Stimulated activated CD8-positive, alpha-beta memory T cell treated with anti-CD3 and anti-CD28 coated beads, Interleukin-2, amount 100 ng/mL, for 1 hour (primary cell): ENCODE results near the gene KAT6B.

ENCODE experiments used
- DNase-seq, 2 donors: peaks; one replicate each; pipeline ENCODE4 v3.0.0-alpha.2; 2020; ENCODE audit warnings: low read depth in 2 of 2

The KAT6B gene

DNA sequence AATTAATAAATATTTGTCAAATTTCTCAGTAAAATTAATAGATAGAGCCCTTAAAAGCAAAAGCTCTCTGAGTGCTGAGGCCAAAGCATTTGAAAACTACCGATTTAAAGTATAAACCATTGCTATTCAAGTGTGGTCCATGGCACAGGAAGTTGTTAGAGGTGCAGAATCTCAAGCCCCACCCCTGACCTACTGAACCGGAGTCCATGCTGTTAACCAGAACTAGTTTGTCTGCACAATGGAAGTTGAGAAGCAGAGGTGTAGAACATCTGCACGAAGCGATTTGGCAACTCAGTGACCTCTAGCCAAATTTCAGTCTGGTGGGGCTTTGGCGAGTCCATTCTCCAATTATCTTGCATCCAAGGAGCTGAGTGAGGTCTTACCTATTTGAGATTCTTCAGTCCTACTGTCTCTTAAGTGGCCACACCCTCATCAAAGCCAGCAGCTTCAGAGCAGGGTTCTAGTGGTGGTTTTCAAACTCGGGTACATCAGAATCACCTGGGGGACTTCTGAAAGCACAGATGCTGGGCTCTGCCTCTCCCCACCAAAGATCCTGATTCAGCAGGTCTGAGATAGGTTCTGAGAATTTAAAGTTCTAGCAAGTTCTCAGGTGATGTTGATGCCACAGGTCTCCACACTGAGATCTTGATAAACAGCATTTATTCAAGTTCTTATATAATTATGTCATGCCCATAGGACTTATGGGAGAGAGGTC is 188.3 kb downstream of the KAT6B start:
- DNase-seq: no peak

DNA sequence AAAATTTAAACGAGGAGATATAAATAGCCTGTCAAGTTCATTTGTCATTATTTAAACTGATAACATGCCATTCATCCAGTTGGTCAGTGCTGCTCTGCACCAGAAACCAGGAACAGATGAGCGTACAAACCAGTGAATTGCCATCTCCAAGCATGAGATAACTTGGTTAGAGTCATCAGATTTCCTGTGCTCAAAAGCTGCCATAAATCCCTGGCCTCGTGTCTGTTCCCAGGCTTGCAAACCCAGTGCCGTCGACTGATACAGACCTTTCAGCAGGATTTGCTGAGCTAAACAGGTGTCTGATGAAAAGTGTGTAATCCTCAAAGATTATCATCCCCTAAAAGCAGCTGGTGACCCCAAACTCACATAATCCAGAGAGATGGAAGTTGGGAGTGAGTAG is 189.0 kb downstream of the KAT6B start:
- DNase-seq: no peak

DNA sequence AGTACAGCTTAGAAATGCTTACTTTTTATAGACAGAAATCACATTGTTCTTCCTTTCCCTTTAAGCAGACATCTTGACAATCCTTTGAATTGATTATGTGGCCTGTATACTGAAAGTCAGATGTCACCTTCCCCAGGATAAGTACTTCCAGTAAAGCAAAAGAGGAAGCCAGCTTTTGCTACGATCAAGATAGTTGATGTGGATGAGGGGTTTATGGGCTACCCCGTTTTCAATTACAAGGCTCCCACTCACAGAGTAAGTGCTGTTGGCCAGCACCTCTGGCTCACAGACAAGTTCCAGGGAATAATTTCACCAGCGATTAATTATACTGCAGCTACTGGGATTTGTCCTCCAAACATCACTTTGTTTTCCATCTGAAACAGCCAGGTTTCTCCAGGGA is 189.9 kb downstream of the KAT6B start:
- no peak for DNase-seq

DNA sequence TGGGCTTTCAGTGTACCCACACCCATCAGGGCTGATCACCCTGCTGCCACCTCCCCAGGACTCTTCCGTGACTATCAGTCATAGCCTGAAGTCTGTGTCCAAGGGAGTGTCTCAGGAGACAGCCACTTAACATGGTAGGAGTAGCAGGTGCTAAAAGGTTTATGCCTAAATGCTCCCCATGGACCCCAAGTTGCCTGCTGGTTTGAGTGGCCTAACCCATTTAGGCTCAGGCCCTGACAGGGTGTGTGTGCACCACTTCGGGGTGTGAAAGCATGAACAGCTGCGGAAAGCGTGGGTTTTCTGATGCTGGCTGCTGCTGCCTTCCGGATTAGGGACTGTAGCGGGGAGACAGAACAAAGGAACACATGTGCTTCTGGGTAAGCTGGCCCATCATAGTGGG is 191.9 kb downstream of the KAT6B start:
- DNase-seq: no peak

DNA sequence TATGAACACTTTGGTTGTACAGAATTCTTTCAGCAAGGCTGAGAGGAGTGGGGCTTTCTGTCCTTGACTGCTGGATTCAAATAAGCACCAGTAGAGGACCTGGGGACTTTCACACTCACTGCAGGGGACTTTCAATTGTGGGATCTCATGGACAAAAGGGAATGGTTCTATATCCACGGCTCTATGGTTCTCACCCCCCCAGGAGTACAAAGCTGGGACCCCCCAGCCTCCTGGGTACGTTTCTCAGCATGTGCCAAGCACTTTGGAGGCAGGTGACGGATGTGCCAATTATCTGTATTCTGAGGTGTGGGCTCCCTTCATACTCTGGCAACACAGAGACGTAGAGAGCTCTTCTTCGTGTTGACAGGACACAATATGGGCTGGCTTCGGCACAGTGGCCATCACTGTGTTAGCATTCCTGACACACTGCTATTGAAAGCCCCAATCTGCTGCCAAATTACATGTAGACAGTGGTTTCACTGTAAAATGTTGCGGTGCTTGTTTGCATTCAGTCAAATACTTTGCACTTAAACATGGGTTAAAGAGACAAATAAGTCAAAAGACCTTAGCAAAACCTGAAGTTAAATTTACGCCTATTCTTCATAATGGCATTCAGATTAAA is 192.4 kb downstream of the KAT6B start:
- DNase-seq: no peak

DNA sequence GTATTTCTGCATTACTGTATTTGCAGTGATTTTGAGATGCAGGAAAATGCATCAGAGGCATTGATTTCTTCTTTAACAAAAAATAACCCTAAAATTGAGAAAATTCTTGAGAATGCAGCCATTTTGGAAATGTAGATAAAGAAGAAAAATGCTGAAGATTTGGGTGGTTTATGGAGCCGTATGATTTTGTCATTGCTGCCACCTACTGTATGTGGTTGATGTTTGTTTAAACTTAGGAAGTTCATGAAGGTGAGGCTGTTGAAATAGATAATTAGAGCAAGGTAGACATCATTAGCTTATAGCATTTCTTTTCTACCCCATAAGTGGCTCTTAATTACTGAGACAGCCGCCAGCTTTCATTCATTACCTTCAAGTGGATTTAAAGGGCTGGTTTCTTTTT is 193.0 kb downstream of the KAT6B start:
- no peak for DNase-seq

DNA sequence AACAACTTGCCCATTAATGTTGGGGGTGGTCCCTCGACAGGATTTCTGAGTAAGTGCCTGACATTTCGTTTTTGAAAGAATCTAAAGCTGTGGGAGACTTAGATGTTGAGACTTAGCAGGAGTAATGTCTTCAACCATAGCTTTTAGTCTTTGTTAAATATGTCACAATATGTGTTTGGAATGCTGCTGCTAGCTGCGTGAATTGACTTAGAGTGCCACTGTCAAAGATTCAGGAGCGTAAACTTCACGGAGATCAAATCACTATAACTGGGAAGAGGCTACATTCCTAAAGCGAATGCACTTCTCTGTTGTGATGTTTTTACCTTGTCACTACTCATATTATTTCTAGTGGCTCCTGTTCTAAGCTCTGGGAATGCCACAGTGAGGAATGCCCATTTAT is 193.8 kb downstream of the KAT6B start:
- DNase-seq: no peak

DNA sequence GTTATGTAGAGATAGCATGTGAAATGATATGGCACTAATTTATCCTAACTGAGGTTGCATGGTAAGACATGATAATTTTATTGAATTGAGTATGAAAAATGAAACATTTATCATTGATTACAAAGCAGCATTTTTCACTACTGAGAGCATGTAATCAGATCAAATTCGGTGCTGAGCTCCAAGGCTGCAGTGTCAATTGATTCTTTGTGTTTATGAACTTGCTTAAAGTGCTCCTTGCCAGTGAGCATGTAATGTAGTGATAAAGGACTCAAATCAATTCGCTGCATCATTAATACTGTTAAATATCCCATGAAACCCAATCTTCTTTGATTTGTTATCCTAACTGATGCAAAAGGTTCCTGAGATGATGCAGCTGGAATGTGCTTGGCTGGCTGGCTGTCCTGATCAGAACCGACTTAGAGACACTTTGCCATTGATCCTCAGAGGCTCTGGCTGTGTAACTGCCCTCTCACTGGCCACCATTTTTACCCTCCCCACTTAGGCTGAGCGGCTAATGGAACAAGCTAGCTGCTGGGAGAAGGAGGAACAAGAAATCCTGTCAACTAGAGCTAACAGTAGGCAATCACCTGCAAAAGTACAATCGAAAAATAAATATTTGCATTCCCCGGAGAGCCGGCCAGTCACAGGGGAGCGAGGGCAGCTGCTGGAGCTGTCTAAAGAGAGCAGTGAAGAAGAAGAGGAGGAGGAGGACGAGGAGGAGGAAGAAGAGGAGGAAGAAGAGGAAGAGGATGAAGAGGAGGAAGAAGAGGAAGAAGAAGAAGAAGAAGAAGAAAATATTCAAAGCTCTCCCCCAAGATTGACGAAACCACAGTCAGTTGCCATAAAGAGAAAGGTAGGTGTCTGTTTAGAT is 195.2 kb downstream of the KAT6B start:
- DNase-seq: no peak

DNA sequence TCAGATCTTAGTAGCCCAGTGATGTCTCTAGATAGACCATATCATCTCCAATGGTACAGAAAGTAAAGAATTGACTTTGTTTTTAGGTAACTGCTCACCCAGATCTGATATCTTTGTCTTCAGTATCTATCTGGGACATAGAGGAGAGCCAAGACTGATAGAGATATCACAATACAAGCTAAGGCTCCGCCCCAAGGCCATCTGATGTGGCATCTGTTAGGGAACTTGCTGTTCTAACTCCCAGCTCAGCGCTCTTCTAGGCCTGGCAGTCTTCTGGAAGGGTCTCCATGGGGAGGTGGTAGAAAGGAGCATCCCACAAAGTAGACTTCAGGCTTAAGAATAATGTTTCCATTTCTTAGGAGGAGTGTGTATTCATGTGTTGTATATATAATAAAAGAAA is 196.7 kb downstream of the KAT6B start:
- DNase-seq: no peak

DNA sequence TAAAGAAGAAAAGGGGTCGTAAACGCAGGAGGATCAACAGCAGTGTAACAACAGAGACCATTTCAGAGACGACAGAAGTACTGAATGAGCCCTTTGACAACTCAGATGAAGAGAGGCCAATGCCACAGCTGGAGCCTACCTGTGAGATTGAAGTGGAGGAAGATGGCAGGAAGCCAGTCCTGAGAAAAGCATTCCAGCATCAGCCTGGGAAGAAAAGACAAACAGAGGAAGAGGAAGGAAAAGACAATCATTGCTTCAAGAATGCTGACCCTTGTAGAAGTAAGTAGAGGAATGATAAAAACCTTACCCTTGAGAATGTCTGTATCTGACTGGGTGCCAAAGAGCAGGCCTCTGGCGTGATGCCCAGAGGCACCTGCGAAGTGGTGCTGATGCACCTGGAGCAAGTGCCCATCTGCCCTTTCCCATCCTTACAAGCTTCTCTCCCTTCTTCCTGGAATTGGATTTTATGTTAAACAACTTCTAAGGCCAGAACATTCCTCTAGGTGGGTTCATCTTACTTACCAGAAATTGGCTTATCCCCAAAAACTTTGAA is 198.6 kb downstream of the KAT6B start:
- no peak for DNase-seq

DNA sequence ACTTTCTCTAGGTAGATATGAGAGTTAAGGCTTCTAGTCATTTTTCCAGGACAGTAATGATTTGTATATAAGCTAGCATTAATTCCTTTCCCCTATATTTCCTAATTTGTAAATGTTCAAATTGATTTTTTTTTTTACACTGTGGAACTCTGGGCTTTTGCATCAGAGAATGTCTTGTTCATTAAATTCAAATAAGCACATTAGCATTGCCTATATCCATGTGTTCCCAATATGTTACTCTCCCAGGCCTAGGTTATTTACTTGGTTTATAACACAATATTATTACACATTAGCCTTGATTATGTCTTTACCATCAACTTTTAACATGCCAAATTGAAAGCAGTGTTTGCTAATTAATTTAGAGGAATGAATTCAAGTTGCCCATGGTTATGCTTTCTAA is 201.6 kb downstream of the KAT6B start:
- DNase-seq: no peak

DNA sequence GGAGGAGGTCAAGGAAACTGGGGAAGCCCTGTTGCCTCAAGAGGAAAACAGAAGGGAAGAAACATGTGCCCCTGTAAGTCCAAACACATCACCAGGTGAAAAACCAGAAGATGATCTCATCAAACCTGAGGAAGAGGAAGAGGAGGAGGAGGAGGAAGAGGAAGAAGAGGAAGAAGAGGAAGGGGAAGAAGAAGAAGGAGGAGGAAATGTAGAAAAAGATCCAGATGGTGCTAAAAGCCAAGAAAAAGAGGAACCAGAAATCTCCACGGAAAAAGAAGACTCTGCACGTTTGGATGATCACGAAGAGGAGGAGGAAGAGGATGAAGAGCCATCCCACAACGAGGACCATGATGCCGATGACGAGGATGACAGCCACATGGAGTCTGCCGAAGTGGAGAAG is 202.3 kb downstream of the KAT6B start:
- no peak for DNase-seq

DNA sequence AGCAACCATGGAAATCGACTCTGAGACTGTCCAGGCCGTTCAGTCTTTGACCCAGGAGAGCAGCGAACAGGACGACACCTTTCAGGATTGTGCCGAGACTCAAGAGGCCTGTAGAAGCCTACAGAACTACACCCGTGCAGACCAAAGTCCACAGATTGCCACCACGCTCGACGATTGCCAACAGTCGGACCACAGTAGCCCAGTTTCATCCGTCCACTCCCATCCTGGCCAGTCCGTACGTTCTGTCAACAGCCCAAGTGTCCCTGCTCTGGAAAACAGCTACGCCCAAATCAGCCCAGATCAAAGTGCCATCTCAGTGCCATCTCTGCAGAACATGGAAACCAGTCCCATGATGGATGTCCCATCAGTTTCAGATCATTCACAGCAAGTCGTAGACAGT is 203.0 kb downstream of the KAT6B start:
- no peak for DNase-seq

DNA sequence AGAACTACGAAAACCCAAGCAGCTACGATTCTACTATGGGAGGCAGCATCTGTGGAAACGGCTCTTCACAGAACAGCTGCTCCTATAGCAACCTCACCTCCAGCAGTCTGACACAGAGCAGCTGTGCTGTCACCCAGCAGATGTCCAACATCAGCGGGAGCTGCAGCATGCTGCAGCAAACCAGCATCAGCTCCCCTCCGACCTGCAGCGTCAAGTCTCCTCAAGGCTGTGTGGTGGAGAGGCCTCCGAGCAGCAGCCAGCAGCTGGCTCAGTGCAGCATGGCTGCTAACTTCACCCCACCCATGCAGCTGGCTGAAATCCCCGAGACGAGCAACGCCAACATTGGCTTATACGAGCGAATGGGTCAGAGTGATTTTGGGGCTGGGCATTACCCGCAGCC is 203.5 kb downstream of the KAT6B start:
- no peak for DNase-seq

DNA sequence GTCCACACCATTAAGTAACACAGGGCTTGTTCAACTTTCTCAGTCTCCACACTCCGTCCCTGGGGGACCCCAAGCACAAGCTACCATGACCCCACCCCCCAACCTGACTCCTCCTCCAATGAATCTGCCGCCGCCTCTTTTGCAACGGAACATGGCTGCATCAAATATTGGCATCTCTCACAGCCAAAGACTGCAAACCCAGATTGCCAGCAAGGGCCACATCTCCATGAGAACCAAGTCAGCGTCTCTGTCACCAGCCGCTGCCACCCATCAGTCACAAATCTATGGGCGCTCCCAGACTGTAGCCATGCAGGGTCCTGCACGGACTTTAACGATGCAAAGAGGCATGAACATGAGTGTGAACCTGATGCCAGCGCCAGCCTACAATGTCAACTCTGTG is 204.0 kb downstream of the KAT6B start:
- DNase-seq: no peak

DNA sequence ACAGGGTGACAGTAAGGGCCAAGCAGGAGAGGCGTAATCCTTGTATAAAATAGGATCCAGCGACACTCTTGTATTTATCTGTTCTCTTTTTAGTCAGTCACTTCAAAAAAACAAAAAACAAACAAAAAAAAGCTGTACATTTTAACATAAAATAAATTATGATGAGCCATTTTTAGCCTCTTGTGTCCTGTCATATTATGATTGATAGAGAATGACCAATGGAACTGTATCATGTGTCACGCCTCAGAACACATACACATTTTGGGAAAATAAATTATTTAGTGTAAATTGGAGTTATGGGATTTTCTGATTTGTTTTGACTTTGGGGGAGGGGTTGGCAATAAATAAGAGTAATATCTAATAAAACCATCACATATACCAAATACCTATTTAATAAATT is 205.7 kb downstream of the KAT6B start:
- DNase-seq: no peak

DNA sequence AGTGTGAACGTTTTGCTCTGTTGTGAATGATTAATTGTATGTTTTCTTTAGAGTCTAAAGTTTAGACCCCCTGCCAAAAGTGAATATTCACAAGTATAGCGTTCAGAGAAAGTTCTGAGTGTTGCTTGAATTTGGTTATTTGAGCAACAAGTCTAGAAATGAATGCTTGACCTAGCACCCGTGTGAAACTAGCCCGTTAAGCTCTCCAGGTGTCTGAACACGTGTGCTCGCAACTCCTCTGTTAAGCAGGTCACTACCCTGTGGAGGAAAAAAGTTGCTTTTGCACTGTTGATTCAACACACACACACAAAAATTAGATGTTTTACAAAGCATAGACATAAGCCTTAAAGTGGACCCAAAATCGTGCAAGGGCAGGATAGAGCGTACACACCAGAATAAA is 206.4 kb downstream of the KAT6B start:
- no peak for DNase-seq

DNA sequence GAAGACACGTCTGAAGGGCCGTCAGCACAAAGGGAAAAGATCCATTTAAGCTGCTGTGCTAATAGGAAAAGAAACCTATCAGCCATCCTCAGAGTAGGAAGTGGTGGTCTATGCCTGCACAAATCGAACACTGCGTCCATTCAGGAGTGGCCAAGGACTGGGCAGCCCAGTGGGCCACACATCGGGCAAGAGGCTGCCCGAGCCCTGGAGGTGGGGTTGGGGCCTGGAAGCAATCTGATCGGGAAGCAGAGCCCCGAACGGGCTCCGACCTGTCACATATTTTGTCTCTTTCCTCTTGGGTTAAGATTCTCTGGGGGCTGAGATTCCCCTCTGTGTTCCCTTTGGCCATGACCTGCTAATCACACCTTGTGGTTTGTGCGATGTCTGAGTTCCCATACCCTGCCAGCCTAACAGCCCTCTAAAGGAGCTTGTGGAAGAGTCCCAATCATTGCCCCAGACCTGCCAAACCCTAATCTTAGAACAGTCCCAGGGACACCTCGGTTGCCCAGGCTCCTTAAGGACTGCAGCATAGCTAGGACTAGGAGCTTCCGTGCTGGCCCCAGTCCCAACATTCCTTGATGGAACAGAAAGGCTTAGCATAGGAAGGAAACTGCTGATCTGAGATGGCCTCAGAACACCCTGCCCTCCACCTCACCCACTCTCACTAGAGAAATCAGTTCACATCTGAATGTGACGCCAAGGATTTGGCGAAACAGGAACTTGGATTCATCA is 207.2 kb downstream of the KAT6B start:
- no peak for DNase-seq

DNA sequence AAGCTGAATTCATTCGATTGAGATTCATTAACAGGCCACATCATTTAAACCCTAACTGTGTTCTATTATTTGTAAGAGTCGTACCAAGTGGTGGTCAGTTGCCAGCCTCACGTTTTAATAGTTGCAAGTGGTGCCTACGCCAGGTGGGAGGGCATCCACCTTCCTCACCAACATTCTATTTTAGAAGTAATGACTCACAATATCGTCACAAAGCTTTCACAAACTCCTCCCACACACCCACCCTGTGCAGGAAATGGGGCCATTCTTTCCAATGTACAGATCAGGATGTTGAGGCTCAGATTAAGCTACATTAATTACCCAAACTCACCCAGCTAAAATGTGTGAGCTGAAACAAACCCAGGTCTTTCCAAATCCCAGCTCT is 207.7 kb downstream of the KAT6B start:
- DNase-seq: no peak

DNA sequence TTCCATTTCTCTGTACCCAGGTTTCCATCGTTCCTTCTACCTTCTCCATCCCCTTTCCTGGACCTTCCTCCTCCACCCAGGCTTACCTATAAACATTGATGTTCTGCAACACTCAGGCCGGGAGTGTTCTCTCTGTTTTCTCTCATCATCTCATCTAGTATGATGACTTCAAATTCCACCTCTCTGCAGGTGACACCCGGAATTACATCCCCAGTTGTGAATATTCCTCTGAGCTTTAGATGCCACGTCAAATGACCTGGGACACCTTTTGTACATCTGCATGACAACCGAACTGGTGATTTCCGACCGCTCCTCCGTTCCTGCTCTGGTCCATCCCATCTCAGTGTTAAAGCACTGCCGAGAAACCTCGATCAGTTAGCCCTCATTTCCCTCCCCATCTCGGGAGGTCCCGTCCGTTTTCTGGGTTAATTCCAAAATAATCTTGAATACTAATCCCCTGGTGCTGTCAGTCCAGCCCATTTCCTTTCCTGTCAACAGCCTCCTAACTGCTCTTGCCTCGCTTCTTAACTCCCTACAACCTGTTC is 208.4 kb downstream of the KAT6B start:
- no peak for DNase-seq

DNA sequence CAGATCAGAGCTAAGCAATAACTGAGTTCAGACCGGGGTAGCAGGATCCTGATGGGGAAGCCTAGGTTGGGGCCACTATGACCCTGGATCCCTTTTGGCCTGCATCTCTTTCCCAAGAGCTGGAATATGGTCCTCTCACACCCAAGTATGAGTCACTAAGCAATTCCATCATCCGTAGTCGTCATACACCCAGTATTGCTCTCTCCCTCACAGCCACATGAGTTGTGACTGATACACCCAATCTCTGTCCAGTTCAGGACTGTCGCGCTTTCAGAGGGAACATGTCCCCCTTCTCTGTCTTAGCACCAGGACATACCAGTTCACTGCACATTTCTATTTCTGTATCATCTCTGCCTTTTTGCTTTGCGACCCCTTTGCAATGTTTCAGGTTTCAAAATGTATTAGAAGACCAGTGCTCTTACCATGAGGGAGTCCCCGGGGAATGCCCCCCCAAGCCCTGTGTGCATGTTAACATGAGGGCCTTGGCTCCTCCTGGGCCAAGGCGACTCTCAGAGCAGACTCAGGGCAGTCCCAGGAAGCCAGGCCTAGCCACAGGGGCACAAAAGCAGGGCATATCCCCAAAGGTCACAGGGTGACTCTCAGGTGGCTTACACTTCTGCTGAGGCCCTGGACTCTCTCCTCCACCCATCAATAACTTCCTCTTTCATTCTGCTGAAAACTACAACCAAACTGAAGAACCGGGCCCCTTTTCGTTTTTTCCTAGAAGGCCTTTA is 209.7 kb downstream of the KAT6B start:
- no peak for DNase-seq
